GM12874 (cell line): ENCODE measurements around the gene CLIC3.

Source experiments
- CTCF ChIP-seq: IDR thresholded peaks from 2 replicates; pipeline ENCODE4 v1.5.1; 2011; ENCODE audit warnings: low read depth, mild to moderate bottlenecking, control low read depth, low read length, moderate library complexity; ENCODE audit not compliant: insufficient read depth

CLIC3 gene

GRCh38 chr9:136992819-136993369, 3.5 kb downstream of the CLIC3 start:
- no peak for TF ChIP-seq CTCF

DNA sequence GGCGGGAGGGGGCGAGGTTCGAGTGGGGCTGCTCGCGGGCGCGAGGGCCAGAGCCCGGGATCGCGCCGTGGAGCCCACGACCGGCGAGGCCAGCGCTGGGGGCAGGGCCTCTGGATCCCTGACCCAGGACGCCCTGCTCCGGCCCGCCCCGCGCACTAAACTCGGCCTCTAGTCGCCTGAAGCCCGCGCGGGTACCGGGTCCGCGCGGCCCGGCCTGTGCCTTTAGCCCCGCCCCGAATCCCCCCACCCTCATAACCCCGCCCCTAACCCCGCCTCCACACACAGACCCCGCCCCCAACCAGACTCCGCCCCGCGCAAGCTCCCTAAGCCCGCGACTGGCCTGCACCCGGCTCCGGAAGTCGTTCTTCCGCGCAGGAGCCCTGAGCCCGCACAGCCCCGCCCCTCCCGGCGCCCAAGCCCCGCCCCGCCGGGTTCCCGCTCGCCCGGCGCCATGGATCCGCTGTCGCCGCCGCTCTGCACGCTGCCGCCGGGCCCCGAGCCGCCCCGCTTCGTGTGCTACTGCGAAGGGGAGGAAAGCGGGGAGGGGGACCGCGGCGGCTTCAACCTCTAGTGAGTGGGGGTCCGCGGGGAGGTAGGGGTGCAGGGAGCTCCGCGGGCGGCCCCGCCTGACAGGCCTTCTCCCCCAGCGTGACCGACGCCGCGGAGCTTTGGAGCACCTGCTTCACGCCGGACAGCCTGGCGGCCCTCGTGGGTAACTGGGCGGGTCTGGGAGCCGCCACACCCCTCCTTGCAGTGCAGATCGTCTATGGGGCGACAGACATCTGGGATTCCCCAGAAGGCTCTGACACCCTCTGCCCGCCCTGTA, 4.2 kb downstream of the CLIC3 start, which contains the start of gene PAXX:
TSS of gene PAXX (plus strand) at position 430 of the 826 bp plus-strand sequence. CDS start at position 452, 22 bp downstream.
- no peak for TF ChIP-seq CTCF

- TF ChIP-seq CTCF, result no peak
These were observed 6.0 kb downstream of the CLIC3 start for GRCh38 chr9:136990242-136990911.

GRCh38 chr9:136988872-136989271, 7.5 kb downstream of the CLIC3 start:
- no peak for TF ChIP-seq CTCF

GRCh38 chr9:136985853-136986252, 10.5 kb downstream of the CLIC3 start:
- no peak for TF ChIP-seq CTCF

DNA sequence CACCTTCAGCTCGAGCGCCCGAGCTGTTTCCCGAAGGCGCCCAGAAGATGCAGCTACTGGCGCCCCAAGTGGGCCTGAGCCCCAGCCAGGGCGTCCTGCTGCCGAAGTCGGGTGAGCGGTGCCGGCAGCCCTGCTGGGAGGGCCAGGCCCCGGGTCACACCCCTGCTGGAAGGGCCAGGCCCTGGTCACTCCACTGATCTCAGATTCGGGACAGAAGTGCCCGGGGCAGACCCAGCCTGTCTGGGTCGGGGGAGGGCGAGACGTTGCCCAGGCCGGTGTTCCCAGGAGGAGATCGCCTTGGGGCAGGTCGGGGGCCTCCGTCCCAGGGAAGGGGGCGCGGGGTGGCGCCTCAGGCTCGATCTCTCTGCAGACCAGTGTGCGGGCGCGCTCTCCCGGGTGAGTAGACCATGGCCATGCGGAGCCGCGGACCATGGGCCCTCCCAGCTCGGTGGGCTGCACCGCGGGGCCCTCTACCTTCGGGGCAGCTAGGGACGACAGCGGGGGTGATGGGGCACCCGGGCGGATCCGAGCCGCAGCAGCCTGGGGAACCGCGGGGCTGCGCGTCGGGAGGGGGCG, 11.3 kb downstream of the CLIC3 start:
- TF ChIP-seq CTCF, result no peak

- TF ChIP-seq CTCF, result no peak
These were observed 11.8 kb downstream of the CLIC3 start for GRCh38 chr9:136984464-136985026.
